Stimulated activated CD8-positive, alpha-beta memory T cell treated with anti-CD3 and anti-CD28 coated beads, Interleukin-7, amount 100 ng/mL, for 1 hour (primary cell): Measurements from ENCODE around the gene KDM2A.
"Not testable (repeated sequence)": the region's sequence is repeated elsewhere in the genome, so short reads cannot be mapped to it uniquely, and the experiment has no call there.

Experiments
- DNase-seq, 2 donors: peaks; one replicate each; pipeline ENCODE4 v3.0.0-alpha.2; 2020; ENCODE audit warnings: low read depth in 2 of 2

Gene KDM2A

DNA sequence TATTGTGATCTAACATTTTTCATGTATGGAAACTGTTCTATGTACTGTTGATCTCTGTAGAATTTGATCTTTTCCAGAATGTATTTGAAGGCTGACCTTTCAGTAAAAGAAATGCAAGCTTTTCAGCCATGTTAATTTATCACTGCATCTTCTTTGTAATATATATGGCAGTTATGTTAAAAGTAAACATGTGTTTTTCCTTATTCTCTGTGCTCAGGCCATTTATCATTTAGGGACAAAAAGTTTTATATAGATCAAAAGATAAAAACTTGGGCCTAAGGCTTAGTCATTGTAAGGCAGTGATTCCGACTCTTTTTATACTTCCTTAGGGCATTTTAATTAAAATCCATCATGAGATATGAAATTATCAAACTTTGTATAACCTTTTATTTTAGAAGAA is 48.7 kb downstream of the KDM2A start:
- no peak for DNase-seq

DNA sequence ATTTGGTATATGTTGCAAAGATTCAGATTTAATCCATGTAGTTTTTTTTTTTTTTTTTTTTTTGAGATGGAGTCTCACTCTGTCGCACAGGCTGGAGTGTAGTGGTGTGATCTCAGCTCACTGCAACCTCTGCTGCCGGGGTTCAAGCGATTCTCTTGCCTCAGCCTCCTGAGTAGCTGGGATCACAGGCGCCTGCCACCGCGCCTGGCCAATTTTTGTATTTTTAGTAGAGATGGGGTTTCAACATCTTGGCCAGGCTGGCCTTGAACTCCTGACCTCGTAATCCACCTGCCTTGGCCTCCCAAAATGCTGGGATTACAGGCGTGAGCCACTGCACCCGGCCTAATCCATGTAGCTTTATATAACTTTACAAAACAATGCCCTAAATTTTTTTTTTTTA is 49.8 kb downstream of the KDM2A start:
- DNase-seq, result not testable (repeated sequence)

DNA sequence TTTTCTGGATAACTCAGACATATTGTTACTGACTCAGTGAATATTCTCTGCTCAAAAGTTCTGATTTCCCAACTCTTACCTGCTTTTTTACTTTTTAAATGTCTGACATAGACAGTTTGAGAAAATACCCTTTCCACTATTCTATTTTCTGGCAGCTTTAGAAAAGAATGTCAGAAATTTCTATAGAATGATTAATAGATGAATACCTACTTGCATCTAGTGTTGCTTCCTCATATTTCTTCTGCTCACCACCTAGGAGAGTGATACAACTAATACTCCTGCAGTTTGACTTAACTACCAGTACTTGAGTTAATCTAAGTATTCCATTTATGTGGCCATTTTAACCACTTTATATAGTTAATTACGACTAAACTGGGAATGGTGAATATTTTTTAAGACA is 55.2 kb downstream of the KDM2A start:
- DNase-seq, result no peak

DNA sequence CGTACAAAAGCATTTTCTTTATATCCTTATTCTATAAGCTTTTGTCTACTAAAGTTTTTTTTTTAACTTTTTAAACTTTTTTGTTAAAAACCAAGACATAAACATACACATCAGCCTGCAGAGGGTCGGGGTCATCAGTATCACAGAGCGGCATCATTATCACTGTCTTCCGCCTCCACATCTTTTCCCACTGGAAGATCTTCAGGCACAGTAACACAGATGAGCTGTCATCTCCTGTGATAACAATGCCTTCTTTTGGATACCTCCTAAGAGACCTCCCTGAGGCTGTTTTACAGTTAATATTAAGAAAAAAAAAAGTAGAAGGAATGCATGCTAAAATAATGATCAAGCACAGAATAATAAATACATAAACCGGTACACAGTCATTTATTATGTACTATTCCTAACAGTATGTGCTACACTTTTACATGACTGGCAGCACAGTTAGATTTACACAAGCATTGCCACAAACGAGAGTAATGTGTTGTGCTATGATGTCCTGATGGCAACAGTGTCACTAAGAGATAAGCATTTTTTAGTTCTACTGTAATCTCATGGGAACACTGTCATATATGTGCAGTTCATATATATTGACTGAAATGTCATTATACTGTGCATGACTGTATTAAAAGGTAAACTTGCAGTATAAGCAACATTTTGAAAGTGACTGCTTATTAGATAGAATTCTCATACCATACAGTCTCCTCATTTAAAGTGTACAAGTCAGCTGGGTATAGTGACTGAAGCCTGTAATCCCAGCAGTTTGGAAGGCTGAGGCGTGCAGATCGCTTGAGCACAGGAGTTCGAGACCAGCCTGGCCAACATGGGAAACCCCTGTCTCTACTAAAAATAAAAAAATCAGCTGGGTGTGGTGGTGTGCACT is 58.6 kb downstream of the KDM2A start:
- no peak for DNase-seq

DNA sequence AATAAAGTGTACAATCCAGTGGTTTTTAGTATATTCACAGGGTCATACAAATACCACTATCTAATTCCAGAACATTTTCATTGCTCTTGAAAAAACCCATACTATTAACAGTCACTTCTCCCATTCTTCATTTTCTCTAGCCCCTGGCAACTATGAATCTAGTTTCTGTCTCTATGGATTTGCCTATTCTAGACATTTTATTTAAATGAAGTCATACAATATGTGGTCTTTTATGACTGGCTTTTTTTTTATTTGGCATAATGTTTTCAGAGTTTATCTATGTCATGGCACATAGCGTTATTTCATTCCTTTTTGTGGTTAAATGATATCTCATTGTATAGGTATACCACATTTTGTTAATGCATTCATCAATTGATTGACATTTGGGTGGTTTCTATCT is 59.4 kb downstream of the KDM2A start:
- no peak for DNase-seq

DNA sequence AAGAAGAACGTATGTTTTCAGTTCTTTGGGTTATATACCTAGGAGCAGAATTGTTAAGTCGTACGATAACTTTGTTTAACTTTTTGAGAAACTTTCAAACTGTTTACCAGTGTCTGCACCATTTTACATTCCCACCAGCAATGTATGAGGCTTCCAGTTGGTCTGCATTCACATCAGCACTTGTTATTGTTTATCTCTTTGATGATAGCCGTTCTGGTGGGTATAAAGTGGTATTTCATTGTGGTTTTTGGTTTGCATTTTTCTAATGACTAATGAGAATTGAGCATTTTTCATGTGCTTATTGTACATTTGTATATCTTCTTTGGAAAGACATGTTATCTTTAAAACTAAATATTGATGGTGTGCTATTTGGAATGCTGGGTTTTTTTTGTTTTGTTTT is 59.8 kb downstream of the KDM2A start:
- no peak for DNase-seq

DNA sequence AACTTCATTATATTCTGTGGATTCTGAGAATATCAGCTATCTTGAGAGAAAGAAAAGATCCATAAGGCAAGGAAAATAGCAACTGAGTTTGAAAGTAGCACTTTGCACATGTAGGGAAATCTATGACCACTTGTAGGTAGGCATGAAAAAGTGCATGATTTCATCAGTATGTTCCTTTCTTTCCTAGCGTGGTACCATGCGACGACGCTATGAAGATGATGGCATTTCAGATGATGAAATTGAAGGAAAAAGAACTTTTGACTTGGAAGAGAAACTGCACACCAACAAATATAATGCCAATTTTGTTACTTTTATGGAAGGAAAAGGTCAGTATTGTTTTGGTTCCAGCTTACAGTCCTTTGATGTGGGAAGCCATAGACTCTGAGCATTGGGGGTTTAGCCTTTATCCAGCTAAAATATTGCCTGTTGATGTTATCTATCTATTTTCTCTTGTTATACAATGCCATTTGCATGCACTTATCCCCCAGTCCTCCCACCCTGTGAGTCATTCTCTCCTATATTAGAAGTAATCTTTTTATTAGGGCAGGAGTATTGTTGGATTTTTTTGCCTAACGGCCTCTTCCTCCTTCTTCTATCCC is 60.9 kb downstream of the KDM2A start:
- no peak for DNase-seq

DNA sequence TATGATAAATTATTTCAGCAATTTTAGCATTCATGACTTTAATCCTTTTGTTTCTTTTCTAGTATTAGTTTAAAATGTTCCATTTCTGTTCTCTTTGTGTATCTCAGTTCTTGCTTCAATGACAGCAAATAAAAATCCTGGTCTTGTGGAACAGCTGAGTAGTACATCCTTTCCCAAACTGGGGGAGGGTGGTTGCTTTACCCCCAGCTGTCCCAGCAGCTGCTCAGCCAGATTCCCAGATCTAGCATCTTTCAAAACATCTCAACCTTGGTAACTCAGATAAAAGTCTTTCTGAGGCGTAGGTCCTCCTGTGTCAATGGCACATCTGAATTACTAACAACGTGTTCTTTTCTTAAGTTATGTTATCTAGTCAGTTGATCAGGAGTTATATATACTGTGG is 75.0 kb downstream of the KDM2A start:
- DNase-seq, result no peak

DNA sequence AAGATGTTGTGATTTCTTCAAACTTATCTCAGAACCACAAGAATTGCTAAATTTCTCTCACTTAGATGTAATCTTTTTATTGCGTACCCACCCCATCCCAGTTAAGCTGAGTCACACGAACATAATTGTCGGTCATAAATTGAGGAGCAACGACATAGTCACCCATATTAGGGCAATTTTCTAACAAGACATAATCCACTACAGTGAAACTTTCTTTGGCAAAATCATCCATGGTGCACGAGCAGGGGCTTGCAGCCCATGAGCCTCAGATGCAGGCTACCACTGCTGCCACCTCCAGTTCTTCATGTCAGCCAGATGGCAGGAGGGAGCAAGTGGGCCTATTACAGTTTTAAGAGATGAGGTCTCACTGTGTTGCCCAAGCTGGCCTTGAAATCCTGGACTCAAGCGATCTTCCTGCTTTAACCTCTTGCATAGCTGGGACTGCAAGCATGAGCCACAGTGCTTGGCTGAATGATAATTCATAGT is 77.0 kb downstream of the KDM2A start:
- no peak for DNase-seq

DNA sequence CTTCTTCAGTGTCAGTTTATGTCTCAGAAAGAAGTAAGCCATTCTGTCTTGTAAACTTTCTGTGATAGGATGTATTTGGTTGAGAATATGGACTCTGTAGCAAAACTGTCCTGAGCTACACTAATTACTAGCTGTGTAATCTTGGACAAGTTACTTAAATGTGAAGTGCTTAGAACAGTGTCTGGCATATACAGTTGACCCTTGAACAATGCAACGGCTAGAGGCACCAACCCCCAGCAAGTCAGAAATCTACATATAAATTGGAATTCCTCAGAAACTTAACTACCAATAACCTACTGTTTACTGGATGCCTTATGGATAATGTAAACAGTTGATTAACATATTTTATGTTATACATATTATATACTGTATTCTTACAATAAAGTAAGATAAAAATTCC is 78.5 kb downstream of the KDM2A start:
- DNase-seq, result no peak

DNA sequence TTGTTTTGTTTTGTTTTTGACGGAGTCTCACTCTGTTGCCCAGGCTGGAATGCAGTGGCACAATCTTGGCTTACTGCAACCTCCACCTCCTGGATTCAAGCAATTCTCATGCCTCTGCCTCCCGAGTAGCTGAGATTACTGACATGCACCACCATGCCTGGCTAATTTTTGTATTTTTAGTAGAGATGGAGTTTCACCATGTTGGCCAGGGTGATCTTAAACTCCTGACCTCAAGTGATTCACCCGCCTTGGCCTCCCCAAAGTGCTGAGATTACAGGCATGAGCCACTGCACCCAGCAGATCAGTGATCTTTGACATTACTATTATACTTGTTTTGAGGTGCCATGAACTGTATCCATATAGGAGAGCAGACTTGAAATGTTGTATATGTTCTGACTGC is 79.7 kb downstream of the KDM2A start:
- DNase-seq, result not testable (repeated sequence)

DNA sequence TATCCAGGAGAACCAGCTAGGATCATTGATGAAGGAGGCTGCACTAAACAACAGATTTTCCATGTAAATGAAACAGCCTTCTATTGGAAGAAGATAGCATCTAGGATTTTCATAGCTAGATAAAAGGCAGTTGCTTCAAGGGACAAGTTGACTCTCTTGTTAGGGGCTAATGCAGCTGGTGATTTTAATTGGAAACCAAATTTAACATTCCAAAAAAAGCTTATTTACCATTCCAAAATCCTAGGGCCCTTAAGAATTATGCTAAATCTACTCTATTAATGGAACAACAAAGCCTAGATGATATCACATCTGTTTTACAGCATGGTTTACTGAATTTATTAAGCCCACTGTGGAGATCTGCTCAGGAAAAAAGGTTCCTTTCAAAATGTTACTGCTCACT is 80.7 kb downstream of the KDM2A start:
- no peak for DNase-seq

DNA sequence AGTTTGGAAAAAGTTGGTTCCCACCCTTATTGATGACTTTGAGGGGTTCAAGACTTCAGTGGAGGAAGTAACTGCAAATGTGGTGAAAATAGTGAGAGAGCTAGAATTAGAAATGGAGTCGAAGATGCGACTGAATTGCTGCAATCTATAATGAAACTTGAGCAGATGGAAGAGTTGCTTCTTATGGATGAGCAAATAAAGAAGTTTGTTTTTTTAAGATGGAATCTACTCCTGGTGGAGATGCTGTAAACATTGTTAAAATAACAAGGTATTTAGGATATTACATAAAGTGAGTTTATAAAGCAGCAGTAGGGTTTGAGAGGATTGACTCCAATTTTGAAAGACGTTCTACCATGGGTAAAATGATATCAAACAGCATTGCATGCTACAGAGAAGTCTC is 83.0 kb downstream of the KDM2A start:
- DNase-seq, result no peak

DNA sequence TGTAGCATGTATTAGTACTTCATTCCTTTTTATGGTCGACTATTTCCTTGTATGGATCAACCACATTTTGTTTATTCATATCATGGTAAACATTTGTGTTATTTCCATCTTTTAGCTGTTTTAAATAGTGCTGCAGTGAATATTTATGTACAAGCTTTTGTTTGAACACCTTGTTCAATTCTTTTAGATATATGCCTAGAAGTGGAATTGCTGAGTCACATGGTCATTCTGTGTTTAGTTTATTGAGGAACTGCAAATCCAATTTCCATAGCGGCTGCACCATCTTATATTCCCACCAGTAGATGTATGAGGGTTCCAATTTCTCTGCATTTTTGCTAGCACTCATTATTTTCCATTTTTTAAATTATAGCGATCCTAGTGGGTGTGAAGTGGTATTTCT is 85.8 kb downstream of the KDM2A start:
- DNase-seq, result no peak

DNA sequence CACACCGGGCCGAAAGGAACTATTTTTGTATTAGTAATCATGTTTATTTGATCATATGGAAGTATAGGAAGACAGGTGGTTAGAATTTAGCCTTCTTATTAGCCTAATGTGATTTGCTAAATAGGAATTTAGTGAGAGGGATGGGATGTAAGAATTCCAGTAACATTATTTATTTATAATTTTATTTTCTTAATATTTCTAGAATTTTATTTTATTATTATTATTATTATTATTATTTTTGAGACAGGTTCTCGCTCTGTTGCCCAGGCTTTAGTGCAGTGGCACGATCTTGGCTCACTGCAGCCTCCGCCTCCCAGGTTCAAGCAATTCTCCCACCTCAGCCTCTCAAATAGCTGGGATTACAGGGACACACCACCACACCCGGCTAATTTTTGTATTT is 90.2 kb downstream of the KDM2A start:
- not testable (repeated sequence) for DNase-seq

DNA sequence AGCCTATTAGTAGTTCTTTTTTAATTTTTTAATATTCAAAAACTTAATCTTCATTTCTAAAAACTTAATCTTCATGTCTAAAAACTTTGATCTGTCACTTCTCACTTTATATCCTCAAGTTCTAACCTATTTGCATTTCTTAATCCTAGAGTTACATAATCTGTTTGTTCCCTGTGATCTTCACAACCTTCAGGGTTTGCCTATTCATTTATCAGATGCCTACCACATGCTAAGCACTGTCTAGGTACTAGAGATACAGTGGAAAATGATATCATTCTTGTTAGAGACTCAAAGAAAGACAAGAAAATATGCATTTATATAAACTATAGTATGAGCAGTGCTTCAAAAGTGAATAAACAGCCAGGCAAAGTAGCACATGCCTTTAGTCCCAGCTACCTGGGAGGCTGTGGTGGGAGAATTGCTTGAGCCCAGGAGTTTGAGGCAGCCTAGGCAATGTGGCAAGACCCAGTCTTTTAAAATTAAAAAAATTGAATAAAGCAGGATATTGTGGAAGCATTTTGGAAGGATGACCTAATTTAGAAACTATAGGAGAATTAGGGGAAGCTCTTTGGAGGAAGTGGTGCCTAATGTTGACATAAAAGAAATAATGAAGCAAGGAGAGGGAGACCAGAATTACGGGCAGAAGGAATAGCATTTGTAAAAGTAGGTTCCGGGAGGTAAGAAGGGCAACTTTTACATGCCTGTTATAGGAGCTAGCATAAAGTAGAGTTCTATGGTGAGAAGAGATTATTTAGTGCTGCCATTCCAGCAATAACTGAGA is 92.8 kb downstream of the KDM2A start:
- no peak for DNase-seq

DNA sequence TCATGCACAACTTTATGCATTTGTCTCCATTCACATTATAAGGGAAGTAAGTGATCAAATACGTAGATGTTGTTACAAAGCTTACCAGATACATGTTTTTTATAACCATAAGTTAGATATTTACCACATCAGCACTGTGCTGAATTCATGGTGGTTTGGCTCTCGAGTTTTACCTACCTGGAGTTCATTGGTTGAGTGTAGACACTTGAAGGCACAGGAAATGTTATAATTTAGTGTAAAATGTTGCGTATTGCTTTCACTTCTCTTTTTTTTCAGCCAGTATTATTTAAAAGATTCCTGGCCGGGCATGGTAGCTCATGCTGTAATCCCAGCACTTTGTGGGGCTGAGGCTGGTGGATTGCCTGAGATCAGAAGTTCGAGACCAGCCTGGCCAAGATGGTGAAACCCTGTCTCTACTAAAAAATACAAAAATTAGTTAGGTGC is 94.1 kb downstream of the KDM2A start:
- DNase-seq, result no peak

DNA sequence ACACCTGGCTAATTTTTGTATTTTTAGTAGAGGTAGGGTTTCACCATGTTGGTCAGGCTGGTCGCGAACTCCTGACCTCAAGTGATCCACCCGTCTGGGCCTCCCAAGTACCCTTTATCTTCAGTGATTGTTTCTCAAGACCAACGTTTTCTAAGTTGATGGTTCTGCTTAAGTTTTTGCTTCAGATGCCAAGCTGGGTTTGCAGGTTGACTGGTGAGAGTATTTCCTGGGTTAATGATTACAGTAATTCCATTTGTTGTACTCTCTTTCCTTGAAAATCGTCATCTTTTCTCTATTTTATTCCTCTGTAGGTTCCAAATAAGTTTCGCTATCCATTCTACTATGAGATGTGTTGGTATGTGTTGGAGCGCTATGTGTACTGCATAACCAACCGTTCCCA is 108.7 kb downstream of the KDM2A start:
- no peak for DNase-seq

DNA sequence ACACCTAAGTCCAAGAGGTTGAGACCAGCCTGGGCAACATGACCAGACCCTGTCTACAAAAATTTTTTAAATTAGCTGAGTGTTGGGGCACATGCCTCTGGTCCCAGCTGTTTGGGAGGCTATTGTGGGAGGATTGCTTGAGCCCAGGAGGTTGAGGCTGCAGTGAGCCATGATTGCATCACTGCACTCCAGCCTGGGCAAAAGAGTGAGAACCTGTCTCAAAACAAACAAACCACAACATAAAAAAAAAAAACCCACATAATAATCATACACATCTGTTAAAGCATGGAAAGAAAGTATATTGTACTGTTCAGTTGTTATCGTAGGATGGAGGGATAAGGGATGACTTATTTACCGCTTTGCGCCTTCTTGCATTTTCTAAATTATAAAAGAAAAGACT is 111.3 kb downstream of the KDM2A start:
- no peak for DNase-seq

DNA sequence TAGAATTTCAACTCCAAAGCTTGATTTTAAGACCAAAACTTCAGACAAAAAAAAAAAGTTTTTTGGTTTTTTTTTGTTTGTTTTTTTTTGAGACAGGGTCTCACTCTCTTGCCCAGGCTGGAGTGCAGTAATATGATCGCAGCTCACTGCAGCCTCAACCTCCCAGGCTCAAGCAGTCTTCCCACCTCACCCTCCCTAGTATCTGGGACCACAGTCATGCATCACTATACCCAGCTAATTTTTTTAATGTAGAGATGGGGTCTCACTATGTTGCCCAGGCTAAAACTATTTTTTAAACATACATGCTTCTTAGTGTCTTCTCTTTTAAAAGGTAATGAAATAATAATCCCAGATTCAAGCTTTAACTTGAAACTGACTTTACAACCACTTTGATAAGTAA is 111.8 kb downstream of the KDM2A start:
- DNase-seq, result no peak

DNA sequence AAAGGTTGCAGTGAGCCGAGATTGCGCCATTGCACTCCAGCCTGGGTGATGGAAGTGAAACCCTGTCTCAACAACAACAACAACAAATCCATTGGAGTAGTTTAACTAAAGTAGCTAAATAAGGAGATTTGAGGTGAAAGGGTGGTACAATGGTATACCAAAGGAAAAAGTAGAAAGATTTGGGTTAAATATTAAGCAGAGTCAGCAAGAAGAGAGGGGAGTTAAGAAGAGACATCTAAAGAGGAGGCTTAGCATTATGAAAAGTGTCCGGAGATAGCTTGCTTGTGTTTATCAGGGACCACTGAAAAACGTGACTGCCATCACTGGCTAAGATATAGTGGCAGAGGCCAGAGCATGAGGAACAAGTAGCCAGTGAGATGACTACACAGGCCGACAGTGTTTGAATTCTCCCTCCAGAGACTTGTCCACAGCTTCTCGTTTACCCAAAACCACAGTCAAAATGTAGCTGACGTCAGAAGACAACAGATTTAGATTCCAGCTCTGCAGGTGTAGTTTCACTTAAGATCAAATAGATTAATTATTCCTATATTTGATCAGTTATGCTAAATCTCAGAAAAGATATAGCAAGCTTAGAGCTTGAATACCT is 114.6 kb downstream of the KDM2A start:
- DNase-seq, result no peak

DNA sequence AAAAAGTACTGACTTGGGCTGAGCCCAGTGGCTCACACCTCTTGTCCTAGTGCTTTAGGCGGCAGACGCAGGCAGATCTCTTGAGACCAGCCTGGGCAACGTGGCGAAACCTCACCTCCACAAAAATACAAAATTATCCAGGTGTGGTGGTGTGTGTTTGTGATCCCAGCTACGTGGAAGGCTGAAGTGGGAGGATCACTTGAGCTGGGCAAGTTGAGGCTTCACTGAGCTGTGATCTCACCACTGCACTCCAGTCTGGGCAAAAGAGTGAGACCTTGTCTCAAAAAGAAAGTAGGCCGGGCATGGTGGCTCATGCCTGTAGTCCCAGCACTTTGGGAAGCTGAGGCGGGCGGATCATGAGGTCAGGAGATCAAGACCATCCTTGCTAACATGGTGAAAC is 115.5 kb downstream of the KDM2A start:
- not testable (repeated sequence) for DNase-seq
